Measurements from ENCODE around the gene PSMD12. TPM values are rescaled to one million over a fixed set of nuclear protein-coding genes. Genes with fewer than 3 reads are reported as not detected.
"Not testable (repeated sequence)": the region's sequence is repeated elsewhere in the genome, so short reads cannot be mapped to it uniquely, and the experiment has no call there.

Gene PSMD12
- total RNA-seq, 1 donor from 2014 or later: 50.4 TPM

GRCh38 chr17:67388536-67388935, 22.2 kb upstream of the PSMD12 start:
- intact Hi-C loops (cut with micrococcal nuclease): not testable (repeated sequence)

GRCh38 chr17:67386965-67387551, 20.7 kb upstream of the PSMD12 start:
- intact Hi-C loops (cut with micrococcal nuclease): loop anchor here (1.0 kb wide), 1 partner anchor 88 kb away; no protein-coding TSS in a partner anchor

DNA sequence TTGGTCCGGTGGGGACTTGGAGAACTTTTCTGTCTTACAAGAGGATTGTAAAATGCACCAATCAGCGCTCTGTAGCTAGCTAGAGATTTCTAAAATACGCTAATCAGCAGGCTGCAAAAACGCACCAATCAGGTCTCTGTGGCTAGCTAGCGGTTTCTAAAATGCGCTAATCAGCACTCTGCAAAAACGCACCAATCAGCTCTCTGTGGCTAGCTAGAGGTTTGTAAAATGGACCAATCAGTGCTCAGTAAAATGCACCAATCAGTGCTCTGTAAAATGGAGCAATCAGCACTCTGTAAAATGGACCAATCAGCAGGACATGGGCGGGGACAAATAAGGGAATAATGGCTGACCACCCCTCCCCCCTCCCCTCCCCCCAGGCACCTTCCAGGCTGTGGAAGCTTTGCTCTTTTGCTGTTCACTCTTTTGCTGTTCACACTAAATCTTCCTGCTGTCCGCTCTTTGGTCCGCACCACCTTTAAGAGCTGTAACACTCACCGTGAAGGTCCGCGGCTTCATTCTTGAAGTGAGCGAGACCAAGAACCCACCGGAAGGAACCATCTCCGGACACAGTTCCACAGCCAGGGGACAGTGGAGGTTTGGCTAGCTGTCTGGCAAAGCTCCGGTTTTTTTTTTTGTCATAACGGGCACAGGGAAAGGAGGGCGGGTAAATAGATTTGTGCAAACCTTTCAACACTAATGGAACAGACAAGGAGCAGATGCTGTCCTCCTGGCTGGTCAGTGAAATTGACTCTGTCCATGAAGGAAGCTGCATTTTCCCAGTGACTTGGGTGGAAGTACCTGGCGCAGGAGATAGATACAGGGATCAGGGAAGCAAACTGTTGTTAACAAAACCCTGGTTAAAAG, 19.0 kb upstream of the PSMD12 start:
- intact Hi-C loops (cut with micrococcal nuclease): no loop called here

- intact Hi-C loops (cut with micrococcal nuclease): no loop called here
Measured at GRCh38 chr17:67381929-67382257, 15.5 kb upstream of the PSMD12 start.

GRCh38 chr17:67379251-67379630, 12.9 kb upstream of the PSMD12 start:
- intact Hi-C loops (cut with micrococcal nuclease): loop anchor here (5.0 kb wide), 2 partner anchors 448 to 1078 kb away; partner anchors contain the start of genes BPTF and WIPI1

GRCh38 chr17:67378454-67379250, 12.3 kb upstream of the PSMD12 start:
- intact Hi-C loops (cut with micrococcal nuclease): loop anchor here (1.0 to 5.0 kb wide), 3 partner anchors 311 to 1079 kb away; partner anchors contain the start of genes BPTF and WIPI1

- intact Hi-C loops (cut with micrococcal nuclease): loop anchor here (1.0 to 5.0 kb wide), 8 partner anchors 11 to 1080 kb away; partner anchors contain the start of genes BPTF, NOL11, PSMD12 and WIPI1
Measured at GRCh38 chr17:67377488-67378453, 11.4 kb upstream of the PSMD12 start.

DNA sequence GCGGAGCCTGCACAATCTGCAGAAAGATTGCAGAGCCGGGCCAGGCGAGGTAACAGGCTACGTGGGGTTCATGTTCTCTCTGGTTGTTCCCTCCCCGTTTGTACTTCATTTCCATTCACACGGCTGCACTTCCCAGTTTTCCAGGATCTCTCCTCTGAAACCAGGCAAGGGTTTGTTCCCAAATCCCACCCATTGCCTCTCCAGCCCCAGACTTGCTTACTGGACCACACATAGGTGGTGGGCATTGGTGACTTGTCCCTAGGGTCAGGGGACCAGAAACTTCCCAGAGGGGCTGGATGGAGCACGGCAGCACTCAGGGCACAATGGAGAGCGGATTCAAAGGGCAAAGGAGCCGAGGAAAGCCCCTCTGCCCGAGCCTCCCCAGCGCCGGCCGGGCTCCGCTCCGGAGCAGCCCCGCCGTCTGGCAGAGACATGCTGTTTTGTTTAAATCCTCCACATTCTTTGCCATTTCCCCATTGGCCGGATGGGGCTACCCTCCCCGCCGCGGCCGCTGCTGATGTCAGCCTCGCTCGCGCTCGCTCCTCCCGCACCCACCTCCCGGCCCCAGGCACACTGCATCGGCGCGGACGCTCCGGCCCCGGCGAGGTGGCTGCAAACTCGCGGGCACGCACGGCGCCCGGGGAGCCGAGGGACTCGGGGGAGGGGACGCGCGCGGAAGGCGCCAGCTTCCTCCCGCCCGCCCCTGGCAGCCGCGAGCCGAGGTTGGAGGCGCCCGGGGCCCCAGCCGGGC, 10.5 kb upstream of the PSMD12 start, which contains the start of gene PITPNC1:
TSS of gene PITPNC1 (plus strand) at position 545 of the 751 bp plus-strand sequence.
- intact Hi-C loops (cut with micrococcal nuclease): loop anchor here (1.0 to 5.0 kb wide), 7 partner anchors 11 to 1080 kb away; partner anchors contain the start of genes BPTF, NOL11, PSMD12 and WIPI1

DNA sequence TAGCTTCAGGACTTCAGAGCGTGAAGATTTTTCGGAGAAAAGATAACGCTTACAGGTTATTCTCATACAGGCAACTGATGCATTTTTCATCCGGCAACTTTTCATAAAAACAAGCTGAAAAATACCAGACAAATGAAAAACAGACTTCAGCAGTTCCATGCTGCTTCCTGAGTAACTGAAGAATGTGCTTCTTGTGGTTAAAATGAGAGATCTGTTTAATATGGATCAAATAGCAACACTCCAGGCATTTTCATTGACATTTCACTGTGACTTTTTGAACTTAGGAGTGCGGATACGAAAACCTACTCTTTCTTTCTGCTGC, 10.0 kb upstream of the PSMD12 start:
- intact Hi-C loops (cut with micrococcal nuclease): loop anchor here (2.0 to 5.0 kb wide), 4 partner anchors 18 to 1081 kb away; partner anchors contain the start of genes BPTF and WIPI1

DNA sequence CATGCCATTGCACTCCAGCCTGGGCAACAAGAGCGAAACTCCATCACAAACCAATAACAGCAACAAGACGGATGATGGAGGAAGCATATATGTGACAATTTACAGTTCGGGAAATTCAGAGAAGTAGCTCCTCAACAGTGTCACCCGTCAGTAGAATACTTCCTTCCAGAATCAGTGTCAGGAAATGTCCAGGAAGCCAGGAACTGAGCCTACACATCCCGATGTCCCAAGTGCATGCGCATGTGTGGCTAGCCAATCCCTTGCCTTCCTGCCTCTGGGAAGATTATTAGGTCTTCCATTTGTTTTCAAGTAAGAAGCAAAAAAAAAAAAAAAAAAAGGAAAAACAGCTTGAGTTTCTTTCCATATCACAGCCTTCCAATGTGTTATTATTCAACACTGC, 9.3 kb upstream of the PSMD12 start:
- intact Hi-C loops (cut with micrococcal nuclease): loop anchor here (2.0 to 5.0 kb wide), 4 partner anchors 17 to 1082 kb away; partner anchors contain the start of genes BPTF and WIPI1

GRCh38 chr17:67375054-67375427, 8.7 kb upstream of the PSMD12 start:
- intact Hi-C loops (cut with micrococcal nuclease): loop anchor here (5.0 kb wide), 2 partner anchors 452 to 1082 kb away; partner anchors contain the start of genes BPTF and WIPI1

DNA sequence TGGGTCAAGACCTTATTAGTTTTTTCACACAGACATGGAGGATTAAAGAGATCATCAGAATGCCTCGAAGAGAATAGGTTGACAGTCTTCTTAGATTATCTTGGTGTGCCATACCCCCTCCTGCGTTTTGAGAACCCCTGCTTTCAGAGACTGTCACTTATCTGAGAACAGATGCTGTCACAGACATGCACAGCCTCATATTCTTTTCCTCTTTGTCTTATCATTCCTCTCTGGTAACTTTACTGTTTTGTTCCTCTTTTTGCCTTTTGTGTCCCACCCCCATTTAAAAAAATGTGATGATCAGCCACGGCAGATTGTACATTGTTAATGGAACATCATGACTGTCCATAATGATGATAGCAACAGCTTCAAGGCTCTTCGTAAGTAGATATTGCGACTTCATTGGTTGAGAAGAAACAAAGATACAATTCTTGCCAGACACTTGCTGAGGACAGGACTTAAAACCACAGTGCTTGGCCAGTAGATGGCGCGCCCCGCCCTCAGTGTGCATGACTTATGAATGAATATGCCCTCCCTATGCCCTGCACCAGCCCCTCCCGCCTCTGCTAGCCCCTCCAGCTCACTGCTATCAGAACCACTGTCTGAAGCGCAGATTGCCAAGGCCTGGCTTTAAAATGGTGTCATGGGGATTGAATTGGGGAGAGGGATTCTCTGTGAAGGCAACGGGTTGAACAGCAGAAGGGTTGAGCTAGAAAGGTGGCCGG, 8.1 kb upstream of the PSMD12 start:
- intact Hi-C loops (cut with micrococcal nuclease): loop anchor here (1.0 to 5.0 kb wide), 5 partner anchors 229 to 1083 kb away; partner anchors contain the start of genes BPTF and WIPI1

GRCh38 chr17:67372751-67373150, 6.4 kb upstream of the PSMD12 start:
- intact Hi-C loops (cut with micrococcal nuclease): no loop called here

GRCh38 chr17:67369676-67370075, 3.3 kb upstream of the PSMD12 start:
- intact Hi-C loops (cut with micrococcal nuclease): loop anchor here (5.0 to 10.0 kb wide), 2 partner anchors 122 to 1145 kb away; partner anchors contain the start of genes HELZ and PRKAR1A

DNA sequence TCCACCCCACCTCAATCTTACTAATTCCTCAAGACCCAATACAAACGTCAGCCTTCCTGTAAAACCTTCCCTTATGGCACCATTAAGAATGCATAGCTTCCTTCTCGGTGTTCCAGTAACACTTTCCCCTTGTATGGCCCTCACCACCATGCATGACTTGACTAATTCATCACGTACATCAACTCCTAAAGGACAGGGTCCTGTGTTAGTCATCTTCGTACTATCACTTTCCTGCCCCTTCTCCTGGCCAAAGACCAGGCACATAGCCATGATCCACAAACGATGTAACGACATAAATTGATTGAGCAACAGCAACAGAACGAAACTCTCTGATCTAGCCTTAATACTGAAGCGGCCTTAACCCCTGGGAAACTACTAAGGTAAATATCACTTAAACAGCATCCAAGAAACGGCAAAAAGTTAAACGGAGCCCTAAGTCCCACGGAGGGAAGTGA, 612 bp downstream of the PSMD12 start:
- intact Hi-C loops (cut with micrococcal nuclease): loop anchor here (1.0 to 10.0 kb wide), 4 partner anchors 12 to 1149 kb away; partner anchors contain the start of genes HELZ, NOL11, PITPNC1 and PRKAR1A

DNA sequence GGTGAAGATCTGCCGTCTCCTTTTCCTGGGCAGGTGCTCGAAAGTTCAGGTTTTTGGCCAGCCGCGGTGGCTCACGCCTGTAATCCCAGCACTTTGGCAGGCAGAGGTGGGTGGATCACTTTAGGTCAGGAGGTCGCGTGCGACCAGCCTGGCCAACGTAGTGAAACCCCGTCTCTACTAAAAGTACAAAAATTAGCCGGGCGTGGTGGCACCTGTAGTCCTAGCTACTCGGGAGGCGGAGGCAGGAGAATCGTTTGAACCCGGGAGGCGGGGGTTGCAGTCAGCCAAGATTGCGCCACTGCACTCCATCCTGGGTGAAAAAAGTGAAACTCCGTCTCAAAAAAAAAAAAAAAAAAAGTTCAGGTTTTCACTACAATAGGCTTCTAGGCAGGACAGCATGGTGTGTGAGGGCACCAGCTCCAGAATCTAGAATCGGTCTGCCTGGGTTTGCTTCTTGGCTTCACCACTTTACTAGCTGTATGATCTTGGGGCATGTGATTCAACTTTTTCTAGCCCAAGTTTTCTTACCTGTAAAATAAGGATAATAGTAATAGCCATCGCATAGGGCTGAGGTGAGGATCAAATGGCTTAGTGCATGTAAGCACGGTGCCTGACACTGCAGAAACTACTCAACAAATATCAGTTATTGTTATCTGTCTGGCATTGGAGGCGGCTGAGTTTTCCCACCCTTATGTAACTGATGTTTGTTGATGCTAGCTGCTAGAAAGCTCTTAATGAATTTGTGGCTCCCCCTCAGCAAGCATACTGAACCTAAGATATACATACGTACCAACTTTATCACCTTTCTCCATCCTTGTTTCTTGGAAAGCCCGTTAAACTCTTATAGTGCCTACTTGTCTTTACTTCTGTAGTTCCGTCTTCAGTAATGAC, 1.3 kb downstream of the PSMD12 start:
- intact Hi-C loops (cut with micrococcal nuclease): loop anchor here (5.0 to 10.0 kb wide), 3 partner anchors 118 to 1150 kb away; partner anchors contain the start of genes BPTF, HELZ and PRKAR1A

DNA sequence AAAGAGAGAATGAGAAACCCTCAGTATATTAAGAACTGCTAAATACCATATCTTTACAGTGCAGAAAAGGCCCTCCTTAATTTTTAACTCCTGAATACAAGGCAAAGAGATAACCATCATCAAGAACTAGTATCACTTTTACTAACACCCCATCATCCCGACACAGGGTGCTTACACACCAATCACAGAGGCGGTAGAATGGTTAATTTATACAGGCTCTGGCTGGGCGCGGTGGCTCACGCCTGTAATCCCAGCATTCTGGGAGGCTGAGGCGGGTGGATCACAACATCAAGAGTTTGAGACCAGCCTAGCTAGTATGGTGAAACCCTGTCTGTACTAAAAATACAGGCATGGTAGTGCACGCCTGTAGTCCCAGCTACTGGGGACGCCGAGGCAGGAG, 4.2 kb downstream of the PSMD12 start:
- intact Hi-C loops (cut with micrococcal nuclease): loop anchor here (5.0 to 10.0 kb wide), 2 partner anchors 465 to 1153 kb away; partner anchors contain the start of genes BPTF and PRKAR1A

All from T-helper 2 cell treated with Interferon-gamma antibody and Interleukin-4, amounts not matched to agents 100 ng/mL and 5 ng/mL, for 36 hours (primary cell).